NCI-H2029 (cell line): ENCODE measurements around the gene HOXC10.

Experiments
- DNase-seq: peaks from one replicate; lab custom pipeline; 2025; lab: John Stamatoyannopoulos, UW

Gene HOXC10

GRCh38 chr12:54004063-54004840, 19.3 kb downstream of the HOXC10 start:
- no peak for DNase-seq

- DNase-seq = no peak
Measured at GRCh38 chr12:54004841-54005530, 20.0 kb downstream of the HOXC10 start.

GRCh38 chr12:54005531-54005852, 20.5 kb downstream of the HOXC10 start:
- no peak for DNase-seq

GRCh38 chr12:54005853-54006558, 21.1 kb downstream of the HOXC10 start:
- DNase-seq = peak; percentile 31

GRCh38 chr12:54006559-54007220, 21.7 kb downstream of the HOXC10 start:
- DNase-seq = no peak

GRCh38 chr12:54007538-54008259, 22.8 kb downstream of the HOXC10 start:
- DNase-seq = no peak

GRCh38 chr12:54008260-54008552, 23.3 kb downstream of the HOXC10 start:
- DNase-seq = no peak

GRCh38 chr12:54009171-54010052, 24.5 kb downstream of the HOXC10 start:
- no peak for DNase-seq

GRCh38 chr12:54010053-54010971, 25.4 kb downstream of the HOXC10 start:
- no peak for DNase-seq

GRCh38 chr12:54010972-54011664, 26.2 kb downstream of the HOXC10 start:
- no peak for DNase-seq

- DNase-seq = no peak
Measured at GRCh38 chr12:54011665-54012532, 27.0 kb downstream of the HOXC10 start.

GRCh38 chr12:54012631-54013409, 27.9 kb downstream of the HOXC10 start:
- no peak for DNase-seq

GRCh38 chr12:54014377-54015017, 29.6 kb downstream of the HOXC10 start:
- DNase-seq = no peak

- no peak for DNase-seq
Measured at GRCh38 chr12:54015018-54015931, 30.3 kb downstream of the HOXC10 start.

- DNase-seq = no peak
Measured at GRCh38 chr12:54016051-54016450, 31.1 kb downstream of the HOXC10 start.

GRCh38 chr12:54016478-54016964, 31.6 kb downstream of the HOXC10 start:
- DNase-seq = no peak
